ENCODE results near the gene APOBEC3A.
"Not testable (repeated sequence)": the region's sequence is repeated elsewhere in the genome, so short reads cannot be mapped to it uniquely, and the experiment has no call there.

The APOBEC3A gene

DNA sequence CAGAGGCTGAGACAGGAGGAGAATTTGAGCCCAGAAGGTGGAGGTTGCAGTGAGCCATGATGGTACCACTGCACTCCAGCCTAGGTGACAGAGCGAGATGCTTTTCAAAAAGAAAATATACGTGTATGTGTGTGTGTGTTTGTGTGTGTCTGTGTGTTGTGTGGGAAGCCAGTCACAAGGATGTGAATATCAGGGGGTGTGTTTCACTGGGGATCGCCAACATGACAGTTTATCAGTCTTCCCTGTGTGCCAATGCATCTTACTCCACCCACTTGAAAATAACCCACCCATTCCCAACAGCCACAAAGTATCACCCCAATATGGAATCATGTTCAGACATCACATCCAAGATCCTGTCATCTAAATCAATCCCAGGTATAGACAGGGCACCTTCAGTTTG lies 14.4 kb downstream of the APOBEC3A start:
- no peak overlapping the region for H3K4me3 ChIP-seq (ENCODE audit: low read depth, low read length)
- TF ChIP-seq, protein P1, sequence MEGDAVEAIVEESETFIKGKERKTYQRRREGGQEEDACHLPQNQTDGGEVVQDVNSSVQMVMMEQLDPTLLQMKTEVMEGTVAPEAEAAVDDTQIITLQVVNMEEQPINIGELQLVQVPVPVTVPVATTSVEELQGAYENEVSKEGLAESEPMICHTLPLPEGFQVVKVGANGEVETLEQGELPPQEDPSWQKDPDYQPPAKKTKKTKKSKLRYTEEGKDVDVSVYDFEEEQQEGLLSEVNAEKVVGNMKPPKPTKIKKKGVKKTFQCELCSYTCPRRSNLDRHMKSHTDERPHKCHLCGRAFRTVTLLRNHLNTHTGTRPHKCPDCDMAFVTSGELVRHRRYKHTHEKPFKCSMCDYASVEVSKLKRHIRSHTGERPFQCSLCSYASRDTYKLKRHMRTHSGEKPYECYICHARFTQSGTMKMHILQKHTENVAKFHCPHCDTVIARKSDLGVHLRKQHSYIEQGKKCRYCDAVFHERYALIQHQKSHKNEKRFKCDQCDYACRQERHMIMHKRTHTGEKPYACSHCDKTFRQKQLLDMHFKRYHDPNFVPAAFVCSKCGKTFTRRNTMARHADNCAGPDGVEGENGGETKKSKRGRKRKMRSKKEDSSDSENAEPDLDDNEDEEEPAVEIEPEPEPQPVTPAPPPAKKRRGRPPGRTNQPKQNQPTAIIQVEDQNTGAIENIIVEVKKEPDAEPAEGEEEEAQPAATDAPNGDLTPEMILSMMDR (IDR thresholded peaks at IDR 0.05; ENCODE audit: low read depth, low read length) = no peak

GRCh38 chr22:38972558-38972957 lies 15.1 kb downstream of the APOBEC3A start:
- H3K4me3 ChIP-seq (ENCODE audit: low read depth, low read length) = no peak overlapping the region
- TF ChIP-seq, protein P1 (IDR thresholded peaks at IDR 0.05; ENCODE audit: low read depth, low read length) = no peak

GRCh38 chr22:38973289-38974169 lies 16.1 kb downstream of the APOBEC3A start:
- TF ChIP-seq, protein P1 (IDR thresholded peaks at IDR 0.05; ENCODE audit: low read depth, low read length) = peak; percentile 81
- H3K4me3 ChIP-seq (ENCODE audit: low read depth, low read length) = no peak overlapping the region

DNA sequence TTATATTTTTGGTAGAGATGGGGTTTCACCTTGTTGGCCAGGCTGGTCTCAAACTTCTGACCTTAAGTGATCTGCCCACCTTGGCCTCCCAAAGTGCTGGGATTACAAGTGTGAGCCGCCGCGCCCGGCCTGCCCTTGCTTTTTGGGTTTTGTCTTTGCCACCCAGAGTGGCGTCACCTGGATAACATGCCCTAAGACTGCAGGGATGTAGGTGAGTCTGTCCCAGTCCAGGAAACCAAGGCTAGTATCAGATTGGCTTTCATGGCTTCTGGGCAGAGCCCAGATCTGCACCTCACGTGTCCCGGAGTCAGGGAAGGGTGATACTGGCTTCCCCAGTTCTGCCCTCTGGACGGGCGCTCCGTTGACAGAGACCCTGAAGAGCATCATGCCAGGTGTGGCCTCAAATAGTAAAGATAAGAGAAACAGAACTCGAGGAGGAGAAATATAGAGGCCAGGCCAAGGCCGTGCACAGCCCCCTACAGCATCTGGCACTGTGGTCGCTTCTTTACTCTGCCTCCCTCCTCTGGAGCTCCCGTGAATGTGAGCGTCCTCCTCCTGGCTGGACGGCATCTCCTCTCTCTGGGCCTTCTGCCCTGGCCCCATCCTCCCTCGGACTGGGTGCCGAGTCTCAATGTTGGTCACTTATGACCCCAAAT lies 16.9 kb downstream of the APOBEC3A start:
- TF ChIP-seq, protein P1 (IDR thresholded peaks at IDR 0.05; ENCODE audit: low read depth, low read length) = no peak
- no peak overlapping the region for H3K4me3 ChIP-seq (ENCODE audit: low read depth, low read length)

DNA sequence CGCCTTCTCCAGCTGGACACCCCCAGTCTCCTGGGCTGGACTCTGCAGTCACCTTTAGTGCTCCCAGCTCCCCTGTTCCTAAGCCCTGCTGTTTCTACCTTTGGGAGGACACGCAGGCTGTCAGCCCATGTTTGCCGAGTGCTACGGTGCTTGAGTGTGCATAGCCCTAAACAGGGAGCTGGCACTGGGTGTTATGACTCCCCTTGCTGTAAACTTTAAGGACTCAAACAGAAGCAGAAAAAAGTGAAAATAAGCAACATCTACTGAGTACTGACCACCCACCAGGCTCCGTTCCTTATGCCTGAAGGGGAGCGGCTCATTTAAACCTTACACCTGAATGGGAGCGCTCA lies 17.4 kb downstream of the APOBEC3A start:
- H3K4me3 ChIP-seq (ENCODE audit: low read depth, low read length) = no peak overlapping the region
- TF ChIP-seq, protein P1 (IDR thresholded peaks at IDR 0.05; ENCODE audit: low read depth, low read length) = no peak

- not testable (repeated sequence) for H3K4me3 ChIP-seq (ENCODE audit: low read depth, low read length)
These were observed 19.9 kb downstream of the APOBEC3A start for GRCh38 chr22:38977289-38977688.

GRCh38 chr22:38980587-38980986 lies 23.2 kb downstream of the APOBEC3A start:
- not testable (repeated sequence) for H3K4me3 ChIP-seq (ENCODE audit: low read depth, low read length)
